HG03175 (cell line): ENCODE data around the gene FAM120B.
"Not testable (repeated sequence)": the region's sequence is repeated elsewhere in the genome, so short reads cannot be mapped to it uniquely, and the experiment has no call there.

Experiments used
- ATAC-seq: cut with Tn5 transposase; IDR thresholded peaks from one replicate; pipeline ENCODE4 v1.9.1; 2021; ENCODE audit warnings: mild to moderate bottlenecking, moderate library complexity; ENCODE audit not compliant: unreplicated experiment

The FAM120B gene

GRCh38 chr6:170378502-170378901, 71.9 kb downstream of the FAM120B start:
- no peak for ATAC-seq

- no peak for ATAC-seq
These were observed 75.0 kb downstream of the FAM120B start for GRCh38 chr6:170381562-170381961.

- ATAC-seq = no peak
These were observed 77.0 kb downstream of the FAM120B start for GRCh38 chr6:170383466-170384035.

GRCh38 chr6:170385506-170385905, 78.9 kb downstream of the FAM120B start:
- no peak for ATAC-seq

- ATAC-seq = no peak
These were observed 81.6 kb downstream of the FAM120B start for GRCh38 chr6:170388113-170388512.

GRCh38 chr6:170393033-170393432, 86.5 kb downstream of the FAM120B start:
- ATAC-seq = no peak

GRCh38 chr6:170393807-170394399, 87.3 kb downstream of the FAM120B start:
- ATAC-seq = no peak

- no peak for ATAC-seq
These were observed 88.4 kb downstream of the FAM120B start for GRCh38 chr6:170394980-170395379.

GRCh38 chr6:170398743-170399369, 92.3 kb downstream of the FAM120B start:
- ATAC-seq = not testable (repeated sequence)

- not testable (repeated sequence) for ATAC-seq
These were observed 93.5 kb downstream of the FAM120B start for GRCh38 chr6:170399955-170400558.

GRCh38 chr6:170402318-170403040, 95.9 kb downstream of the FAM120B start:
- ATAC-seq = no peak

- ATAC-seq = no peak
These were observed 96.9 kb downstream of the FAM120B start for GRCh38 chr6:170403451-170403850.

- no peak for ATAC-seq
These were observed 97.5 kb downstream of the FAM120B start for GRCh38 chr6:170404036-170404435.

GRCh38 chr6:170404697-170405096, 98.1 kb downstream of the FAM120B start:
- no peak for ATAC-seq

- no peak for ATAC-seq
These were observed 98.9 kb downstream of the FAM120B start for GRCh38 chr6:170405311-170405975.

- no peak for ATAC-seq
These were observed 100.6 kb downstream of the FAM120B start for GRCh38 chr6:170407200-170407599.

- ATAC-seq = no peak
These were observed 101.4 kb downstream of the FAM120B start for GRCh38 chr6:170407932-170408331.

- not testable (repeated sequence) for ATAC-seq
These were observed 103.2 kb downstream of the FAM120B start for GRCh38 chr6:170409746-170410145.

- ATAC-seq = no peak
These were observed 103.7 kb downstream of the FAM120B start for GRCh38 chr6:170410241-170410640.

GRCh38 chr6:170415318-170415717, 108.8 kb downstream of the FAM120B start:
- ATAC-seq = no peak

GRCh38 chr6:170416303-170416702, 109.7 kb downstream of the FAM120B start:
- ATAC-seq = no peak
